Superior temporal gyrus (tissue), 1 donor: ENCODE measurements around the gene PCDH12.
A peak's percentile ranks its signal among the peaks of the same experiment; 100 is the strongest.

Experiments
- DNase-seq: peaks from one replicate; pipeline ENCODE4 v3.0.0-alpha.2; 2016; ENCODE audit errors: extremely low spot score

The PCDH12 gene

DNA sequence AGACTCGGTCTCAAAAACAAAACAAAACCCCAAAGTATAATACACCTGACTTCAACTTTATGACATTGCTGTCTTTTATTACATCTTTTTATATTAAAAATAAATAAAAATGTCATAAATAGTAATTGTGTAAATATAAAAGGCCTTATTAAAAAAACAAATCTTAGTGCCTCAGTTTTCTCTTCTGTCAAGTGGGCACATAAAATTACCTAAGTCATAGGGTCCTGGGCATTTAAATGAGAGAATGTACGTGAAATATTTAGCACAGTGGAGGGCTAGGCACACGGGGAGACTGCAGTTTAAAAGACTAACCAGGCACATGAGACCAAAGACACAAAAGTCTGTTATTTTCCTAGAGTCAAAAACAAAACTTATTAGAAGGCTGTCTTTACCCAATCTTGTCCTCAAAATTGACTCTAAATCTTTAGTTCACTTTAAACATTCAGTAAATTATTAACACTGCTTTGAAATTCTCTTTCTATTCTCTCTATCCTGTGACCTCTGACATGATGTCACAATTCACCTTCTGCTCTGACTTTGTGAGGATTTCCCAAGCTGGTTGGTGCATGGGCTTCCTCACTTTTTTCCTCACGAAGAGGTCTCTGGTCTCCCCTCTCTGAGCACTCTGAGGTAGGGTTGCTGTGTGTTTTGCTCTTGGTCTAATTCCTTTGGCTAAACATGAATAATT, 8.4 kb upstream of the PCDH12 start:
- DNase-seq = no peak

DNA sequence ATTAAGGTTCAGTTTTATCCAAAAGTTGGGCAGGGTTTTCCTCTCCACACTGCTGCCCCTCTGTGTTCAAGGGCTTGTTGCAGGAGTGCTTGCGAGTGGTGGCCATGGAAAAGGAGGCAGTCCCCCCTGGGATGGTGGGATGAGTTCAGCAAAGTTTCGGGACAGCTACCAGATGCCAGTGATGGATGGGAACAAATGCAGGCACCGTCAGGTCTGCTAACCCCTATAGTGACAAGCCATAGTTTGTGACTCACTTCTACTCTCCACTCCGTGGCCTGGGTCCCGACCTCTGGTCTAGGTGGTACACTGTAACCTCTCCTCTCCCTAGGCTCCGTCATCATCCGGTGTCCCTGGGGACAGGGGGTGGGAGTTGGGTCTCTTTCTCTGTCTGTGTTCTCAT, 7.1 kb upstream of the PCDH12 start:
- DNase-seq = no peak

GRCh38 chr5:141963701-141964100, 5.7 kb upstream of the PCDH12 start:
- DNase-seq = no peak

- DNase-seq = no peak
Observed at GRCh38 chr5:141961466-141961865, 3.5 kb upstream of the PCDH12 start.

GRCh38 chr5:141960449-141961323, 2.7 kb upstream of the PCDH12 start:
- peak; percentile 98 for DNase-seq

DNA sequence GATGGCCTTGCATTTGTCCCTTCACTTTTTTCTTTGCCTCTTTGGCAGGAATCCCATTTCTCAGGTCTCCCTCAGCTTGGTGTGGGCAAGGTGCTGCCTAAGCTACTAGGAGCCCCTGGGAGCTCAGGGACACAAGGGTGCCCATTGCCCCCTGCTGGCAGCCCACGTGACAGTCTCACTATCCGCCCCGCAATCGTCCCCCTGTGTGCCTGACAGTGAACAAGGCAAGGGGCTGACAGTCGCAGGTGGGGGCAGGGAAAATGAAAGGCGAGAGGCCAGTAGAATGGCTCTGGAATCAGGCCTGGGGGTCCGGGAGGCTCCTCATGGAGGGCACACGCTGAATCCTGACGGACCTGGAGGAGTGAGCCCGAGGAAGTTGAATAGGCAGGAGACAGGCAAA, 2.0 kb upstream of the PCDH12 start:
- DNase-seq = no peak

GRCh38 chr5:141958546-141959172, 657 bp upstream of the PCDH12 start:
- DNase-seq = no peak

GRCh38 chr5:141957367-141957996, 520 bp downstream of the PCDH12 start:
- no peak for DNase-seq

GRCh38 chr5:141954194-141954593, 3.8 kb downstream of the PCDH12 start:
- no peak for DNase-seq

GRCh38 chr5:141952020-141952419, 6.0 kb downstream of the PCDH12 start:
- no peak for DNase-seq

GRCh38 chr5:141951332-141951781, 6.6 kb downstream of the PCDH12 start:
- peak; percentile 11 for DNase-seq

GRCh38 chr5:141950207-141951005, 7.6 kb downstream of the PCDH12 start:
- DNase-seq = no peak

DNA sequence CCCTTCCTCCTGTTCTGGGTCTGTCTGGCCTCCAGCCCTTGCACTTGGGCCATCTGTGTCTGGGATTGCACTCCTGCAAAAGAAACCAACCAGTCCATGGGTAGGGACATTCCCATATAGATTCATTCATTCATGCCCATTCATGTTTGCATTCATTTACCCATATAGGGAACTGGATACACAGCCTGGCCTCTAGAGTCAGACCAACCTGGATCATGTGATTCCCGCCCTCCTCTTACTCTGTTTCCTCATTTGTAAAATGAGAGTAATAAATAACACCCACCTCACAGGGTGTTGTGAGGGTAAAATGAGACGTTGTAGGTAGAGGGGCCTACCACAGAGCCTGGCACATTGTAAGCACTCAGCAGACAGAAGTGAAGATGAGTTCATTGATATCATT, 8.5 kb downstream of the PCDH12 start:
- DNase-seq = no peak

DNA sequence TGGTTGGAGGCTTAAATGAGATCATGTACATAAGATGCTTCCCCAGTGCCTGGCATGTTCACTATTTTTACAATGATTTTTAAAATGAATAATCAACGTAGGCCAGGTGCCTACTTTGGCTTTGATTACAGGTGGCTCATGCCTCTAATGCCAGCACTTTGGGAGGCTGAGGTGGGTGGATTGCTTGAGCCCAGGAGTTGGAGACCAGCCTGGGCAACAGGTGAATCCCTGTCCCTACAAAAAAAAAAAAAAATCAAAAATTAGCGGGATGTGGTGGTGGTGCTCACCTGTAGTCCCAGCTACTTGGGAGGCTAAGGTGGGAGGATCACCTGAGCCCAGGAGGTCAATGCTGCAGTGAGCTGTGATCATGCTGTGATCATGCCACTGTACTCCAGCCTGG, 9.2 kb downstream of the PCDH12 start:
- DNase-seq = no peak

DNA sequence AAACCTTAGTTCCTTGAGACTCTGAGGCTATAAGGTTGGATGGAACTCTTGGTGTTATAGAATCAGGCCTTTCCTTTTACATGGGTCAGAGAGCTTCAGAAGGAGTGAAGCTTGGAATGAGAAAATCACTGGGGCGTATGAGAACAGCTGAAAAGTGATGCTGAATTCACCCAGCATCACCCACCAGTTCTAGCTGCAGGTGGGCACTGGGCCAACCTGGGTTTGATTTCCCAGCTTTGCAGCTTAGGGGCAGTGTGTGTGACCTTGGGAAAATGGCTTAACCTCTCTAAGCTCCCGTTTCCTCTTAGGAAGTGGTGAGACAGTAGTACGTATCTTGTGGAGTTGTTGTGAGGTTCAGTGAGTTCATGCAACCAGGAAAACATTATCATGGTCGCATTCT, 10.7 kb downstream of the PCDH12 start:
- DNase-seq = no peak

- no peak for DNase-seq
Observed at GRCh38 chr5:141945511-141946051, 12.4 kb downstream of the PCDH12 start.

GRCh38 chr5:141944076-141944475, 13.9 kb downstream of the PCDH12 start:
- DNase-seq = no peak

- DNase-seq = peak; percentile 9
Observed at GRCh38 chr5:141942185-141942857, 15.7 kb downstream of the PCDH12 start.

DNA sequence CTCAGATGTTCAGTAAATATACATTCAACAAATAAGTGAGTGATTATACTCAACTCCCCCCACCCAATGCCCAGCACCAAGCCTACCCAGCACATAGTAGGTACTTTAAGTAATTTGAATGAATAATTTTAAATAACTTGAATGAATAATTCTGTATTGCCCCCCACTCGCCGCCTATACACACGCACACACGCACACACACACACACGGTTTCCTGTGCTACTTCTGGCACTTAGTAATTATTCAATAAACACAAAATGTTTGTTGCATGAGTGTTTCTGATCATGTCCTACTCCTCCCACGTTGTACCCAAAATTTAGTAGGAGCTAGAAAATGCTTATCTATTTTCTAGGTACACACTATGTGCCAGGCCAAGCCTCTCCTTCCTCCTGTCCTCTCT, 16.2 kb downstream of the PCDH12 start:
- no peak for DNase-seq

DNA sequence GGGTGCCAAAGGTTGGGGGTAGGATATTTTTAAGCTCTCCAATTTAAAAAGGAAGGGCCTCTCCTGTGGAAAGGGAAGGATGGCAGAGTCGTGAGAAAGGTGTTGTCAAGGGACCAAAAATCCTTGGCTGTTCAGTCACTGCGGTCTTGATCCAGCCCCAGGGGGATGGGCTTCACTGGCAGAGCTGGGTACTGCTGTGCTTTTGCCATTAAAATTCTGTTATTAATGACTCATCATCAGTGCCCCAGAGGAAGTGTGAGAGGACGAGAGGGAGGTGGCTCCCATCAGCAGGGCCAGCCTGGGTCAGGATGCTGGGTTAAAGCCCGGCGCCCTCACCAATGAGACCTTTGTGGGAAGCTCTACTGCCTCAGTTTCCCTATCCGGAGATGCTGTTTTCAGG, 16.7 kb downstream of the PCDH12 start:
- no peak for DNase-seq
